Neural cell (in vitro differentiated cells): ENCODE results near the gene OPRL1.

ENCODE experiments used
- CTCF ChIP-seq: fragments of 450-650 bp; IDR thresholded peaks from 2 replicates; pipeline ENCODE4 v1.5.1; 2014; ENCODE audit warnings: antibody characterized with exemption, mild to moderate bottlenecking, moderate library complexity; ENCODE audit not compliant: poor library complexity, severe bottlenecking
- EZH2 ChIP-seq: fragments of 200-600, 300-800 bp; shearing (Covaris generic), sonication (generic); IDR thresholded peaks from 2 replicates; pipeline ENCODE4 v1.6.1; 2014; ENCODE audit warnings: antibody characterized with exemption, low read length, borderline replicate concordance, mild to moderate bottlenecking; ENCODE audit not compliant: insufficient read depth, poor library complexity, severe bottlenecking
- POLR2AphosphoS5 ChIP-seq: IDR thresholded peaks from 2 replicates; pipeline ENCODE4 v1.6.1; 2012
- SMC3 ChIP-seq: fragments of 450-650 bp; conservative IDR thresholded peaks from 2 replicates; pipeline ENCODE4 v1.6.1; 2014; ENCODE audit warnings: antibody characterized with exemption, mild to moderate bottlenecking, moderate library complexity; ENCODE audit not compliant: poor library complexity

- TF ChIP-seq EZH2: no peak
- TF ChIP-seq SMC3: no peak
- TF ChIP-seq POLR2AphosphoS5: no peak
- TF ChIP-seq CTCF: no peak
These were observed 13.9 kb upstream of the OPRL1 start for GRCh38 chr20:64065974-64066343.
